Breast epithelium (tissue), 4 donors: ENCODE data around the gene ZNF565. TPM values are rescaled to one million over a fixed set of nuclear protein-coding genes. Genes with fewer than 3 reads are reported as not detected.
"Not testable (repeated sequence)": the region's sequence is repeated elsewhere in the genome, so short reads cannot be mapped to it uniquely, and the experiment has no call there.

Experiments
- DNase-seq, 2 donors: peaks; one replicate each; pipeline ENCODE4 v3.0.0-alpha.2; 2019; ENCODE audit warnings: low spot score in 2 of 2
- H3K27ac ChIP-seq, 2 donors: fragments of 200-600 bp; sonication (generic) in 1 of 2; one replicate each; pipeline ENCODE4 v1.5.1; 2016 to 2019; ENCODE audit warnings: mild to moderate bottlenecking in 1 of 2
- H3K27me3 ChIP-seq, 2 donors: fragments of 200-600 bp; sonication (generic) in 1 of 2; one replicate each; pipeline versions ENCODE4 v1.5.1 to v1.6.0; 2017 to 2019; ENCODE audit warnings: control low read depth in 1 of 2, mild to moderate bottlenecking in 1 of 2
- H3K36me3 ChIP-seq: fragments of 200-600 bp; one replicate; pipeline ENCODE4 v1.5.1; 2019
- H3K4me1 ChIP-seq, 2 donors: fragments of 200-600 bp; sonication (generic); one replicate each; pipeline ENCODE4 v1.5.1; 2016 to 2019; ENCODE audit warnings: control low read depth in 1 of 2
- H3K4me3 ChIP-seq, 3 donors: fragments of 200-600 bp; sonication (generic); 1 replicate in 2 of 3; 2 replicates in 1 of 3; pipeline ENCODE4 v1.5.1; 2016 to 2019; ENCODE audit warnings: mild to moderate bottlenecking in 3 of 3, moderate library complexity in 2 of 3
- H3K9me3 ChIP-seq, 2 donors: fragments of 200-600 bp; sonication (generic) in 1 of 2; one replicate each; pipeline ENCODE4 v1.5.1; 2016 to 2019; ENCODE audit warnings: control low read depth in 1 of 2
- POLR2A ChIP-seq: fragments of 450-650 bp; IDR thresholded peaks from one replicate; pipeline ENCODE4 v1.6.1; 2016; ENCODE audit warnings: antibody characterized with exemption, mild to moderate bottlenecking, moderate library complexity
- POLR2AphosphoS5 ChIP-seq, 3 donors: sonication (generic); formaldehyde crosslinking; IDR thresholded peaks; one replicate each; pipeline ENCODE4 v1.6.1; 2017; ENCODE audit warnings: antibody characterized with exemption in 3 of 3
- intact Hi-C: fragments of 100-400 bp; cut with DNase I; formaldehyde crosslinking; loops from one replicate; pipeline ENCODE4 v1.15.1; 2023; ENCODE audit warnings: low total_unique reads
- total RNA-seq, 3 donors: library from RNA; depleted of rRNA; stranded (reverse); fragments of >200 nt; gene quantifications; one replicate each; pipeline ENCODE4 v1.1.0, GENCODE V29; 2016
- TF ChIP-seq, protein P1 (sequence below), 3 donors: fragments of 450-650 bp; IDR thresholded peaks; one replicate each; pipeline ENCODE4 v1.5.1; 2016 to 2017; ENCODE audit warnings: antibody characterized with exemption in 3 of 3, mild to moderate bottlenecking in 3 of 3, moderate library complexity in 3 of 3

The ZNF565 gene
- total RNA-seq, 3 donors from 2014 or later, result 4.3 to 7.8 (median 7.2) TPM

DNA sequence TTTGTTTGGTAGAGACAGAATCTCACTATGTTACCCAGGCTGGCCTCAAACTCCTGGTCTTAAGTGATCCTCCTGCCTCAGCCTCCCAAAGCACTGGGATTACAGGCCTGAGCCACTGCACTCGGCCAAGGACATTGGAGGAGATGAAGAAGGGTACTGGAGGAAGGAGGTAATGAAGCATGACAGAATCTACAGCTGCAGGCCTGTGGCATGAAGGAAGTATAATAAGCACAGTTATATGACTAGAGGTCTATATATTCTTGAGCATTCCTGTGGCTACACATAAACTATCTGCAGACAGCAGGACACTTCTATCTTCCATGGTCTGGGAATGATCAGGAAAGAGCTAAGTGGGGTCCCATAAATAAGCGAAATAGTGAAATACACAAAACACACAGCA, 18.2 kb downstream of the ZNF565 start:
- intact Hi-C loops, result no loop called here
- DNase-seq, result no peak
- no peaks in the 10 kb centered on the region for H3K9me3 ChIP-seq
- no peaks in the 10 kb centered on the region for H3K4me1 ChIP-seq
- H3K4me3 ChIP-seq, result no peak overlapping the region
- H3K27ac ChIP-seq, result no peak overlapping the region
- no peaks in the 10 kb centered on the region for H3K36me3 ChIP-seq
- TF ChIP-seq POLR2AphosphoS5 (IDR thresholded peaks at IDR 0.05), result no peak
- no peak for TF ChIP-seq POLR2A
- TF ChIP-seq, protein P1, sequence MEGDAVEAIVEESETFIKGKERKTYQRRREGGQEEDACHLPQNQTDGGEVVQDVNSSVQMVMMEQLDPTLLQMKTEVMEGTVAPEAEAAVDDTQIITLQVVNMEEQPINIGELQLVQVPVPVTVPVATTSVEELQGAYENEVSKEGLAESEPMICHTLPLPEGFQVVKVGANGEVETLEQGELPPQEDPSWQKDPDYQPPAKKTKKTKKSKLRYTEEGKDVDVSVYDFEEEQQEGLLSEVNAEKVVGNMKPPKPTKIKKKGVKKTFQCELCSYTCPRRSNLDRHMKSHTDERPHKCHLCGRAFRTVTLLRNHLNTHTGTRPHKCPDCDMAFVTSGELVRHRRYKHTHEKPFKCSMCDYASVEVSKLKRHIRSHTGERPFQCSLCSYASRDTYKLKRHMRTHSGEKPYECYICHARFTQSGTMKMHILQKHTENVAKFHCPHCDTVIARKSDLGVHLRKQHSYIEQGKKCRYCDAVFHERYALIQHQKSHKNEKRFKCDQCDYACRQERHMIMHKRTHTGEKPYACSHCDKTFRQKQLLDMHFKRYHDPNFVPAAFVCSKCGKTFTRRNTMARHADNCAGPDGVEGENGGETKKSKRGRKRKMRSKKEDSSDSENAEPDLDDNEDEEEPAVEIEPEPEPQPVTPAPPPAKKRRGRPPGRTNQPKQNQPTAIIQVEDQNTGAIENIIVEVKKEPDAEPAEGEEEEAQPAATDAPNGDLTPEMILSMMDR (IDR thresholded peaks at IDR 0.05), result no peak
- no peaks in the 10 kb centered on the region for H3K27me3 ChIP-seq

DNA sequence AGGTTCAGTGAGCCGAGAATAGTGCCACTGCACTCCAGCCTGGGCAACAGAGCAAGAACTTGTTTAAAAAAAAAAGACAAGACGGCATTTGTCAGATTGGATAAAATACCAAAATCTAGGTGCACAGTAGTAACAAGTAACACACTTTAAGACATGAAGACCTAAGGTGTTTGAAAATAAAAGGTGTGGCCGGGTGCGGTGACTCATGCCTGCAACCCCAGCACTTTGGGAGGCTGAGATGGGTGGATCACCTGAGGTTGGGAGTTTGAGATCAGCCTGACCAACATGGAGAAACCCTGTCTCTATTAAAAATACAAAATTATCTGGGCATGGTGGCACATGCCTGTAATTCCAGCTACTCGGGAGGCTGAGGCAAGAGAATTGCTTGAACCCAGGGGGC, 27.7 kb downstream of the ZNF565 start:
- H3K4me3 ChIP-seq, intact Hi-C loops, H3K27me3 ChIP-seq, H3K36me3 ChIP-seq, H3K27ac ChIP-seq, H3K4me1 ChIP-seq, H3K9me3 ChIP-seq, DNase-seq: not testable (repeated sequence)

DNA sequence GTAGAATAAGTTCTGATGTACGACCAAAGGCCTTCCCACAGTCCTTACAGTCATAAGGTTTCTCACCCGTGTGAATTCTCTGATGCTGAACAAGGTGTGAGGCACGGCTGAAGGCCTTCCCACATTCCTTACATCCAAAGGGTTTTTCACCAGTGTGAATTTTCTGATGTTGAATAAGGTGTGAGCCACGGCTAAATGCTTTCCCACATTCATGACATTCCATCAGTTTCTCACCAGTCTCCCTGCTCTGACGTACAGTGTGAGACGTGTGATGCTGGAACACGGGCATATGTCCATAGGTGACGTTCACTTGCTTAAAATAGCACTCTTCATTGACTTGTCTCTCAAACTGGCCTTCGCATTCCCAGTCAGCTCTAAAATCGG, 31.2 kb downstream of the ZNF565 start:
- H3K36me3 ChIP-seq, result no peaks in the 10 kb centered on the region
- no peaks in the 10 kb centered on the region for H3K27me3 ChIP-seq
- H3K4me1 ChIP-seq, result no peaks in the 10 kb centered on the region
- no peak overlapping the region for H3K27ac ChIP-seq
- no peak overlapping the region for H3K4me3 ChIP-seq
- DNase-seq, result no peak
- TF ChIP-seq POLR2A (no peak), POLR2AphosphoS5 (IDR thresholded peaks at IDR 0.05) (no peak)
- TF ChIP-seq, protein P1 (IDR thresholded peaks at IDR 0.05), result no peak
- H3K9me3 ChIP-seq, result no peaks in the 10 kb centered on the region
- intact Hi-C loops, result no loop called here

DNA sequence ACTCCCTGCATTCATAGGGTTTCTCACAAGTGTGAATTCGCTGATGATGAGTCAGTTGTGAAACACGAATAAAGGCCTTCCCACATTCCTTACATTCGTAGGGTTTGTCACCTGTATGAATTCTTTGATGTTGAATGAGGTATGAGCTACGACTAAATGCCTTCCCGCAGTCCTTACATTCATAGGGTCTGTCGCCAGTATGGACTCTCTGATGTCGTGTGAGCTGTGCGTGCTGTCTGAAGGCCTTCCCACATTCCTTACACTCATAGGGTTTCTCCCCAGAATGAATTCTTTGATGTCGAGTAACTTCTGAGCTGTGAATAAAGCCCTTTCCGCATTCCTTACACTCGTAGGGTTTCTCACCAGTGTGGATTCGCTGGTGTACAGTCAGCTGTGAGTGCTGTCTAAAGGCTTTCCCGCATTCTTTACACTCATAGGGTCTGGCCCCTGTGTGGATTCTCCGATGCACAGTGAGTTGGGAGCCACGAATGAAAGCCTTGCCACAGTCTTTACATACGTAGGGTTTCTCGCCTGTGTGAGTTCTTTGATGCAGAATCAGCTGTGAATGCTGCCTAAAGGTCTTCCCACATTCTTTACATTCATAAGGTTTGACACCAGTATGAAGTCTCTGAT, 31.7 kb downstream of the ZNF565 start:
- no peaks in the 10 kb centered on the region for H3K27me3 ChIP-seq
- H3K27ac ChIP-seq, result no peak overlapping the region
- intact Hi-C loops, result no loop called here
- no peak for DNase-seq
- no peaks in the 10 kb centered on the region for H3K4me1 ChIP-seq
- no peaks in the 10 kb centered on the region for H3K36me3 ChIP-seq
- no peaks in the 10 kb centered on the region for H3K9me3 ChIP-seq
- no peak overlapping the region for H3K4me3 ChIP-seq
- TF ChIP-seq, protein P1 (IDR thresholded peaks at IDR 0.05), result no peak
- TF ChIP-seq POLR2AphosphoS5 (IDR thresholded peaks at IDR 0.05), result no peak
- TF ChIP-seq POLR2A, result no peak

DNA sequence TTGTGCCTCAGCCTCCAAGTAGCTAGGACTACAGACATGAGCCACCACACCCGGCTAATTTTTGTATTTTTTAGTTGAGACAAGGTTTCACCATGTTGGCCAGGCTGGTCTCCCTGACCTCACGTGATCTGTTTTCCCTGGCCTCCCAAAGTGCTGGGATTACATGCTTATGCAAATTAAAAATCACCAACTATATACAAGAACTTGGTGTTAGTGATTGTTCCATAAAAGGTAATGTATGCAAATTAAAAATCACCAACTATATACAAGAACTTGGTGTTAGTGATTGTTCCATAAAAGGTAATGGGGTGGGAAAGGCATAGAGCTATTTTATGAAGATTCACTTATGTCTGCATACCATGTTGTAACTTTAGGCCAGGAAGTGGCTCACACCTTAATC, 35.4 kb downstream of the ZNF565 start:
- H3K27me3 ChIP-seq, H3K4me1 ChIP-seq, H3K36me3 ChIP-seq, H3K4me3 ChIP-seq, H3K9me3 ChIP-seq, H3K27ac ChIP-seq, DNase-seq: not testable (repeated sequence)
- intact Hi-C loops, result loop anchor here (10.0 kb wide), 1 partner anchor 54 kb away; no protein-coding TSS in a partner anchor

DNA sequence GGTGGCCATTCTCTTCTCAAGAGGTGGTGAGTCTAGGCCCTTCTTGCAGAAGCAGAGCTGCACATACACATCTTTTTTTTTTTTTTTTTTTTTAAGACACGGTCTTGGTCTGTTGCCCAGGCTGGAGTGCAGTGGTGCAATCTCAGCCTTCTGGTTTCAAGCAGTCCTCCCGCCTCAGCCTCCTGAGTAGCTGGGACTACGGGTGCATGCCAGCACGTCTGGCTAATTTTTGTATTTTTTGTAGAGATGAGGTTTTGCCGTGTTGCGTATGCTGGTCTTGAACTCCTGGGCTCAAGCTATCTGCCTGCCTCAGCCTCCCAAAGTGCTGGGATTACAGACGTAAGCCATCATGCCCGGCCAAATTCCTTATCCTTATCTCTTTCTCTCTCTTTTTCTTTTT, 40.6 kb downstream of the ZNF565 start:
- not testable (repeated sequence) for H3K36me3 ChIP-seq, H3K27ac ChIP-seq, H3K4me1 ChIP-seq, H3K27me3 ChIP-seq, DNase-seq, H3K9me3 ChIP-seq, H3K4me3 ChIP-seq
- intact Hi-C loops, result loop anchor here (10.0 kb wide), 1 partner anchor 49 kb away; no protein-coding TSS in a partner anchor

DNA sequence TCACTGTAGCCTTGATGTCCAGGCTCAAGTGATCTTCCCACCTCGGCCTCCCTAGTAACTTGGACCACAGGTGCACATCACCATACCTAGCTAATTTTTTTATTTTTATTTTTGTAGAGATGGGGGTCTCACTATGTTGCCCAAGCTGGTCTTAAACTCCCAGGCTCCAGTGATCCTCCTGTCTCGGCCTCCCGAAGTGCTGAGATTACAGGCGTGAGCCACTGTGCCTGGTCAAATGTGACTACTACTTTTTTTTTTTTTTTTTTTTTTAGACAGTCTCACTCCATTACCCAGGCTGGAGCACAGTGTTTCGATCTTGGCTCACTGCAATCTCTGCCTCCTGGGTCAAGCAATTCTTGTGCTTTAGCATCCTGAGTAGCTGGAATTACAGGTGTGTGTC, 41.6 kb downstream of the ZNF565 start:
- H3K36me3 ChIP-seq, result no peaks in the 10 kb centered on the region
- intact Hi-C loops, result loop anchor here (10.0 kb wide), 1 partner anchor 48 kb away; no protein-coding TSS in a partner anchor
- H3K27ac ChIP-seq, result no peak overlapping the region
- H3K27me3 ChIP-seq, result no peaks in the 10 kb centered on the region
- no peak overlapping the region for H3K4me3 ChIP-seq
- TF ChIP-seq POLR2AphosphoS5 (IDR thresholded peaks at IDR 0.05) (no peak), POLR2A (no peak)
- TF ChIP-seq, protein P1 (IDR thresholded peaks at IDR 0.05), result no peak
- H3K4me1 ChIP-seq, result no peaks in the 10 kb centered on the region
- H3K9me3 ChIP-seq, result no peaks in the 10 kb centered on the region
- DNase-seq, result no peak
